Activated T-cell treated with anti-CD3 and anti-CD28 coated beads for 24 hours (primary cell): ENCODE results near the gene TNFRSF1A.

ENCODE experiments used
- DNase-seq: peaks from one replicate; pipeline ENCODE4 v3.0.0-alpha.2; 2020; ENCODE audit warnings: low read depth

The TNFRSF1A gene

GRCh38 chr12:6341417-6342139 lies at the start of gene TNFRSF1A:
TNFRSF1A (minus strand) TSS chr12:6342076; CDS start chr12:6341814, 262 bp downstream.
- DNase-seq = no peak

- DNase-seq = no peak
These were observed 49.1 kb upstream of the TNFRSF1A start for GRCh38 chr12:6391013-6391412.

DNA sequence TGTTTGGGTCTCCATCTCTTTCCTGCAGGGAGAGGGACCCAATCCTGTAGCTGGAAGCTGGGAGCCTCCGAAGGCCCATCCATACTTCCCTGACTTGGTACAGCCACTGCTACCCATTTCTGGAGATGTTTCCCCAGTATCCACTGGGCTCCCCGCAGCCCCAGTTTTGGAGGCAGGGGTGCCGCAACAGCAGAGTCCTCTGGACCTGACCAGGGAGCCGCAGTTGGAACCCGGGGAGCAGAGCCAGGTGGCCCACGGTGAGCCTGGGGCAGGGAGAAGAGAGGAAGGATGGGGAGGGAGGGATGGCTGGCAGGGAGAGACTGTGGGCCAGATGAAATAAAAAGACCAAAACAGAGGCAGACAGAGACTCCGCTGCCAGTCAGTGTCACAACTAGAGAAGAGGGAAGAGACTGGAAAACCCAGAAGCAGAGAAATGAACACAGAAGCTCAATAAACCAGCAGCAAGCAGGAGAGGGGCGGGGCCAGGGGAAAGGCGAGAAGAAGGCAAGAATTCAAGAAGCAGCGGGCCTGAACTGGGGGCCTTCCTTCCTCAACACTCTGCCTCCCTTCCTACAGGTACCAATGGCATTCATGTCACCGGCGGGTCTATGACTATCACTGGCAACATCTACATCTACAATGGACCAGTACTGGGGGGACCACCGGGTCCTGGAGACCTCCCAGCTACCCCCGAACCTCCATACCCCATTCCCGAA lies 48.4 kb upstream of the TNFRSF1A start:
- no peak for DNase-seq

DNA sequence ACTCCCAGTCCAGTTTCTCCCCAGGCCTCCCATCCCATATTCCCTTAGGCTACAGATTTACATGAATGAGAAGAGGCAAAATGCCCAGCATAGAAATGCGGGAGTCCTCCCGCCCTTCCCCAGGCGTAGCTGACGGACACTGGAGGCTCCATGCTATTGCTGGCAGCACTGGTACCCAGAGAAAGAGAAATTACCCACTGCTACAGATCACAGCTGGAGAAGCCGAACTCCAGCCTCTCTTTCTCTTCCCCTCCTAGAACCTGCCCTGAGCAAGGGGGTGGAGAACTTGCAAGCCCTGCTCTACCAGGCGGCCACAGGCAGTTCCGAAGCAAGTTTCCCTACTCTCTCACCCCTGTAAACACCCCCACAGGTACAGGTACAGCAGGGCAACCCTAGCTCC lies 45.7 kb upstream of the TNFRSF1A start:
- DNase-seq = no peak

DNA sequence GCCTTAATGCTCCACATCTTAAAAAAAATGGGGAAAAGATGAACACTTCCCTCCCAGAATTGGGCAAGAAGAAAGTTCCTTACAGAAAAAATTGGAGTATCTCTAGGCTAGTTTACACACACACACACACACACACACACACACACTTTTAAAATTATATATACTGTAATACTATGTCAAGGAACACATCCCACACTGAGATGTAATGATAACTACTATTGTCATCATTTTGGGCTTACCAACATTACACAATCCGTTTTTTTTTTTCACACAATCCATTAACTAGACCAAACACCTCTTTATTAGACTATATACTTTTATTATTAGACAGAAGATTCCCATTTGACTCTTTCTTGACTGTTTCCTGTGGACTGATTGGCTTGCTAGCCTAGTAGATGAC lies 44.6 kb upstream of the TNFRSF1A start:
- DNase-seq = no peak

DNA sequence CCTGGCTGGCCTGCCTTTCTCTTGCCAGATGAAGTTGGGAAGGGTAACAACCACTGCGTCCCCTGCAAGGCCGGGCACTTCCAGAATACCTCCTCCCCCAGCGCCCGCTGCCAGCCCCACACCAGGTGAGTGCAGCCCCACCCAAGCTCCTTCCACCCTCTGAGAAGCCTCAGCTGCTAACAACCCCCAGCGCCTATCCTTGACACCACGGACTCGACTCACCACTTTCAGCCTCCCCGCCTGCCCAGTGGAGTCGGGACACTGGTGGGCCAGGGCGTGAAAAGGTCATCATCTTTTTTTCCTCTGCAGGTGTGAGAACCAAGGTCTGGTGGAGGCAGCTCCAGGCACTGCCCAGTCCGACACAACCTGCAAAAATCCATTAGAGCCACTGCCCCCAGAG lies 44.2 kb upstream of the TNFRSF1A start:
- DNase-seq = no peak

DNA sequence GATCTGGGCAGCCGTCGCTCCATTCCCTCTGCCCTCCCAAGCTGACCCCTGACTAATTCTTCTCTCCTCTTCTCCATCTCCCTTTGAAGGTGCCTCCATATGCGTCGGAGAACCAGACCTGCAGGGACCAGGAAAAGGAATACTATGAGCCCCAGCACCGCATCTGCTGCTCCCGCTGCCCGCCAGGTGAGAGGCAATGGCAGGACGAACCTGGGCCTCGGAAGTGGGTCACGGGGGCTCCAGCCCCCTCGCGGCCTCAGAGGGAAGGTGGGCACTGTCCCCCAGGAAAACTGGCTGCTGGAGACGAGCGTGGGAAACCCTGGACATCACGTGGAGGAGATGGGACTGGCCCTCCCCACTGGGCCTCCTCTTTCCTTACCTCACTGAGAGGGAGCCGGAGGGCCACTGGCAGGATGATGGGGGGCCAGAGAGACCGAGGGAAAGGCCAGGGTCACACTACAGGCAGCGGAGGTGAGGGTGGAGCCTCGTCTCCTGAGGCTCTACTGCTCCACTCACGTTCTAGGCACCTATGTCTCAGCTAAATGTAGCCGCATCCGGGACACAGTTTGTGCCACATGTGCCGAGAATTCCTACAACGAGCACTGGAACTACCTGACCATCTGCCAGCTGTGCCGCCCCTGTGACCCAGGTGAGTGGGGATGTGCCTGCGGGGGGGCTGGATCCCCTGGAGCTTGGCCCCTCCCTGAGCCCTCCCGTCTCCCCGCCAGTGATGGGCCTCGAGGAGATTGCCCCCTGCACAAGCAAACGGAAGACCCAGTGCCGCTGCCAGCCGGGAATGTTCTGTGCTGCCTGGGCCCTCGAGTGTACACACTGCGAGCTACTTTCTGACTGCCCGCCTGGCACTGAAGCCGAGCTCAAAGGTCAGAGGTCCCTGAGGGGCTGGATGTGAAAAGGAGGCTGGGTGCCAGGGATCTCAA lies 42.9 kb upstream of the TNFRSF1A start:
- no peak for DNase-seq

GRCh38 chr12:6383572-6384498 lies 42.0 kb upstream of the TNFRSF1A start, which contains the start of gene LTBR:
LTBR (plus strand) TSS chr12:6384162; CDS start chr12:6384359, 197 bp downstream.
- DNase-seq = no peak

- DNase-seq = no peak
These were observed 41.1 kb upstream of the TNFRSF1A start for GRCh38 chr12:6382982-6383381.

DNA sequence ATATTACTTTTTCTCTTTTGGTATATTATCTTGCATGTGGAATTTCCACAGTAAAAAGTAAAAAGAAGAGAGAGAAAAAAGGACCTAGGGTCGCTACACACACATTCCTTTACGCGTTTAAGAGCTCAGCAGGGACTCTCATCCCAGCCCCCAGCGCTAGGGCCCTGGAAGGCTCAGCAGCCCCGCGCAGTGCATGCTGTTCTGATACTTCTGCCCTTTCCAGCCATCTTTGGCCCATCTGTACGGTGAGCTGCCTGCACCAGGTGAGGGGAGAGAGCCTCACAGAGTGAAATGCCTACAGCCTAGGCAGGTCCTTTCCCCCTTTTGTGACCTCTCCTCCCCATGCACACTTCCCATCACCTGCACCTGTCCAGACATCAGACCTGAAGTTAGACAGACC lies 40.5 kb upstream of the TNFRSF1A start:
- DNase-seq = no peak

DNA sequence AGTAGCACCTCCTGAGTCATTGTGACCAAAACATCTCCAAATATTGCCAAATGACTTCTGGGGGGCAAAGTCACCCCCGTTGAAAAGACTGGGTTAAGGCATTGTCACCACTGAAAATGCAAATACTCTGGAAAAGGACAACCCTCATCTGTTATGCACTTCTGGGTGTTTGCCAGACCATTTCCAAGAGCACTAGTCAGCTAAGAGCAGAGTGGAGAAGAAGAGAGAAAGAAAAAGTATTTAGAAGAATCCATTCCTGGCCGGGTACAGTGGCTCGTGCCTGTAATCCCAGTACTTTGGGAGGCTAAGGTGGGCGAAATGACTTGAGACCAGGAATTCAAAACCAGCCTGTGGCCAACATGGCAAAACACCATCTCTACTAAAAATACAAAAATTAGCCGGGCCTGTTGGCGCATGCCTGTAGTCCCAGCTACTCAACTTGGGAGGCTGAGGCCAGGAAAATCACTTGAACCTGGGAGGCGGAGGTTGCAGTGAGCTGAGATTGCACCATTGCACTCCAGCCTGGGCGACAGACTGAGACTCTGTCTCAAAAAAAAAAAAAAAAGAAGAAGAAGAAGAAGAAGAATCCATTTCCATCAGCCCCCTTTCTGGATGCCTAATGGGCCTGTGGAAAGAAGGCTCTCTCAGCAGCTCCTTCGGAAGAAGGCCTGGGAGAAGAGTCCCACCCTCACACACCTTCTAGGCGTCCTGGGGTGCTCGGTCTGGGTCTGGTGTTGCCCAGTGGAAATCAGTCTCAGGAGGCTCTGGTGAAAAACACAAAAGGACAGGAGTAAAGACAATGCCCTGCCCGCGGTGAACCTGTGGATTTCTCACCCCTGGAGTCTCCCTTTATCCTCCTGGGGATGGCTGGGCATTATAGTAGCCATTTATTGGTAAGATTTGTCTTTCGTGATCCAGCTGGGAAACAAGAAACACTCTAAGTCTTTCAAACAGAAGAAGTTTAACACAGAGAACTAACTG lies 38.6 kb upstream of the TNFRSF1A start:
- DNase-seq = no peak

GRCh38 chr12:6378709-6379472 lies 37.0 kb upstream of the TNFRSF1A start:
- no peak for DNase-seq

GRCh38 chr12:6377667-6377994 lies 35.8 kb upstream of the TNFRSF1A start:
- DNase-seq = no peak

- DNase-seq = no peak
These were observed 35.2 kb upstream of the TNFRSF1A start for GRCh38 chr12:6376870-6377666.

GRCh38 chr12:6376079-6376869 lies 34.4 kb upstream of the TNFRSF1A start:
- DNase-seq = no peak

GRCh38 chr12:6375269-6376078 lies 33.6 kb upstream of the TNFRSF1A start, which contains the start of gene SCNN1A:
SCNN1A (minus strand) TSS chr12:6375563; CDS start chr12:6374783, 780 bp downstream.
- DNase-seq = no peak

DNA sequence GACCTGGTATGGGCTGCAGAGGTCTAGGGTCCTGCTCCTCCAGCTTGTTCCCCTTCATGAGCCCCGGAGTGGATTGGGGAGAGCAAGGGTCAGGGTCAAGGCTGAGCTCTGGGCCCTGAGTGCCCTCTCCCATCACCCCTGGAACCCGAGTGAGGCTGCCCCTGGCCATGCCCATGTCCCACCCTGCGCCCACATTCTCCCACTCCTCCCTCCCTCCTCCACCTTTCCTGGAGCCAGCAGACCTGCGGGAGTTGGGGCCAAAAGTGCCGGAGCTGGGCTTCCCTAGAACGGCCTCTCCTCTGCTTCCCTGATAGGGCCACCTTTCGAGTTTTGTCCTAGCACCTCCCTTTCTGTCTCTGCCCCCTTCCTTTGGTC lies 32.9 kb upstream of the TNFRSF1A start:
- DNase-seq = no peak
